ENCODE results near the gene CCDC192.

Gene CCDC192

GRCh38 chr5:127925916-127926315 lies 222.7 kb downstream of the CCDC192 start:
- no peak for DNase-seq

GRCh38 chr5:127926974-127927373 lies 223.8 kb downstream of the CCDC192 start:
- DNase-seq, result no peak

- no peak for DNase-seq
Measured at GRCh38 chr5:127928053-127928452, 224.9 kb downstream of the CCDC192 start.

DNA sequence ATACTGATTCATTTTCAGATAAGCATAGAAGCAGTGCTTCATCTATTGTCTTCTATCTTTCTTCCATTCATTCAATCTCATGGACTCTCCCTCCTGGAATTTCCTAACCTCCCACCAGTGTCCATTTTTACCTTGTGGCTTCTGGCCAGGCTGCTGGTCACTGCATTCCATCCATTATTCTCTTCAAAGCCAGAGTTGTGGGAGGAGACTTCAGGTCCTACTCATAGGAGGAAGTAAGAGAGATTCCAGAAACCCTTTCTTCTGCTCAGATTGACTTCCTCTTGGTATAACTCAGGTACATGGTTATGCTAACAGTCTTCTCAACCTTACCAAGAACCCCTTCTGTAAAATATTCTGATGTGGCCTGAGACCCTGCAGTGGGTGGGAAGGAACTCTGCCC lies 227.1 kb downstream of the CCDC192 start:
- DNase-seq, result peak; percentile 35

- no peak for DNase-seq
Measured at GRCh38 chr5:127931396-127931795, 228.2 kb downstream of the CCDC192 start.

GRCh38 chr5:127933348-127933747 lies 230.2 kb downstream of the CCDC192 start:
- DNase-seq, result no peak

DNA sequence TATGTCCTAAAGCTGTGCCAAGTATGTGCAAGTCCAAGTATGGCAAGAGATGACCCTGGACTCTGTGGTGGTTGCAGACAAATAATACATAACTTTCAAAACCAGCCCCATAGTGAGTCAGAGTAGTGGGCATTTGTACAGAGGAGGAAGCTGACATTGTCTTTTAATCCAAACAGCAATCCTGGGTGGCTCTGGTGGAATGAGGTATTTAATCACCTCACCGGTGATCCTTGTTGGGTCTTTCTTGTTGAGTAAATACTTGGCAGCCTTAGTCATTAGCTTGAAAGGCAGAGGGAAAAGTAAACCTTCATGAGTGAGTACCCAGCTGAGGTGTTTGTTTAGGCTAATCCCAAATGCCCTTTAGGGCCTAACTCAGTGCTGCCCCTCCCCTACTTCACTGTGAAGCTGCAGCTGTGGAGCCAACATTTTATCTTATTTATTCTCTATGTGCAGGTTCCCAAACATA lies 231.6 kb downstream of the CCDC192 start:
- DNase-seq, result peak; percentile 69

DNA sequence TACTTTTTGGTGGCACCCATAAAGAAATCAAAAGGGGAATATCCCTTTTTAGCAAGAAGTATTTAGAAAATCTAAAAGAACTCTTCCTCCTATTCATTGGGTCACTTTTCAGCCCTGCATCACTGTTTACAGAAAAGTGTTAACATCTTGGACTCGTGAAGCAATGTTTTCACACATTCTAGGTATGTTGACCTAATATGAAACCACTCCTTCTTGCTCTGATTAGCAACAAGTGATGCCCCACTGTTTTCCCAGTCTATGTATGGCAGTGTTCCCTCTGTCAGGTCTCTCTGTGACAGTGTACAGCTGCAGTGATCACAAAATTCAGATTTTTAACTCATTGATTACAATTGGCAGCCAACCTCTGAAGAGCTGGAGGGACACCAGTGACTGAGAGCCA lies 232.2 kb downstream of the CCDC192 start:
- DNase-seq, result no peak

DNA sequence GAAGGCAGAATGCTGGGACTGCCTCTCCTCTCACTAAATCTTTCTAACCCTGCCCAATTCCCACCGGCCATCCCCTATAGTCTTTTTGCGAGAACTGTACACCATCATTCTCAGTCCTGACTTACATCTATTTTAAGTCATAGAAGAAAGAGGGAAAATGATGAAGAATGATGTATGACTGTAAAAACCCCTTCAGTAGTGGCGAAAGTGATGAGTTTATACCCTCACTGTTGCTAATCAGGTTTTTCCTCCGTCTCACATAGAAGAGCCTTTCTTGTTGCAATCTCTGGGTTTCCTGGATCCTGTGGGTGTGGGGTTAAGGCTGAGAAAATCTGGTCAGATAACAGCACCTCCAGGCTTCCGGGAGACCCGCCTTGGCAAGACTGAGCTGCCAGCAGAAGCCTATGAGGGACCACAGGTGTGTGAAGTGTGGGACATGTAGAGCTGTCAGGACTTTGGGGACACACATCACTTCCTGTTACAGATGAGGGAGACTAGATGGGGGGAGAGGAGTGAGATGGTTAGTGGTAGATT lies 233.3 kb downstream of the CCDC192 start:
- DNase-seq, result no peak

DNA sequence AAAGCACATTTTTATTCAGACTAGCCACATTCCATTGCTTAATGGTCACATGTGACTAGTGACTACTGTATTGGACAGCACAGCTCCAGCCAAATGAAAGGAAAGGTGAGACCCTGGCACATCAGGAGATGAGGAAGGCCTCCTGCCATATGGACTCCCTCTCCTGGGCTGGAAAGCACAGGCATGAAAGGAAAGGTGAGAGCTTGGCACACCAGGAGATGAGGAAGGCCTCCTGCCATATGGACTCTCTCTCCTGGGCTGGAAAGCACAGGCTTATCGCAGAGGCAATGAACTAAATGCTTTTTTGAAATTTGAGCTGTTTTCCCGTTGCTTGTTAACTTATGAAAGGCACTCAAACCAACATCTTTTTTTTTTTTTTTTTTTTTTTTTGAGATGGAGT lies 235.6 kb downstream of the CCDC192 start:
- peak; percentile 5 for DNase-seq

DNA sequence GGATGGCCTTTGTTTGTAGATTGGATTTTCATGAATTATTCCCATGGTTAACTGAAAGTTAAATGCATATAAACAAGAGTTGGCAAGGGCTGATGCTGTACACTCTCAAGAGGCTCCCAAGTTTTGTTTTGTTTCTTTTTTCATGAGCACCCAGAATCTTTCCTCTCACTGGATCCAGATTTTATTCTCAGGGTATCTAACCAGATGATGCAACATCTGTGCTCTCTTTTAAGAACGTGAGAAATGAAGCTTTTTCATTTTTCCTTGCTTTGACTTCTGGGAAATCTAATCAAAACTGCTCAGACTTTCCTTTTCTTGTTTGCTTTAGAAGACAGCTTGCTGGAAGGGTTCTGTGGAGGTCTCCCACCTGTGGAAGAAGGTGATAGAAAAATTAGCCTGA lies 237.7 kb downstream of the CCDC192 start:
- DNase-seq, result no peak

DNA sequence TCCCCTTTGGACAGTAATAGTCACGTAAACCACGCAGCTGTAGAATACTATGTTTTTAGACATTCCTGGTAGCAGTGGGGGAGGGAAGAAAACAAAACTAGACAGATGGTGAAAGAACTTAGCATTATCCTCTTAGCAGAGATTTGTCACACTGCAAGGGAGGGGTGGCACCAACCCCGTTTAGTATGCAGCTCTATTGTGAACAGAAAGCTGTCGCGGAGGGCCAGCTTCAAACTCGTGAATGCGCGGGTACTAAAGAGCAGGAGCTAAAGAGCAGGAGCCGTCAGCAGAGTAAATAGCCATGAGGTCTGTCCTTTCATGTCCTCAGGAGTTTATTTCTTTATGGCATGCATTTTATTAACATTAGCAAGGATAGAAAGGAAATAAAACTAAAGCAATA lies 238.5 kb downstream of the CCDC192 start:
- peak; percentile 80 for DNase-seq

DNA sequence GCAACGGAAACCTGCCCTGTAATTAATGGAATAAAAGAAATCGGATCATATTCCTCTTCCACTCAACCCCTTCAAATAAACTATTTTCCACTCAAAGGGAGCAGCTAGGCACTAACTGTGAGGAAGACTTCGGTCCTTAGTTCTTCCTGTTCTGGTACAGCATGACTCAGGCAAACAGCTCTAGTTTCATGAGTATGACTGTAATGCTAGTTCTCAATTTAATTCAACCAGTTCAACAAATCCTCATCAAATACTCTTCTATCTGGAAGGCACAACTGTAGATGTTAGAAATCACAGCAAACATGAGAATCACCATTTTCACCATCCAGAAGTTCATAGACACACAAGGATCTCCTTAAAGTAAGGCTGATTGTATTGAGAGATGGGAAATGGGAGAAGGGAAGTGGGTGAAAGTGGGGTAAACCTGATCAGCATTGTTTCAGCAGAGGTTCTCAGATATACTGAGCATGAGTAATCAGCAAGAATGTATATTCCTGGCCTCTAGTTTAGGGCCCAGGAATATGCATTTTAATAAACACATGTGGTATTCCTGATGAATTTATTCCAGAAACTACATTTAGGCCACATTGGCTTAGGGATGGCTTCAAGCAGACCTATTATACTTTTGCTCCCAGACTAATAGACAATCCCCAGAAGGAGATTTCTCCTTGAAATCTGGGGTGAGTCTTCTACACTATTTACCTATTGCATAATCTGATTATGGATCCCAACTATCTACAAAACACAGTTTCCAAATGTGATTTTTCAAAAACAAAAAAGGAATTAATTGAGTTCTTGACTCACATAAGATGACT lies 239.3 kb downstream of the CCDC192 start:
- peak; percentile 51 for DNase-seq

GRCh38 chr5:127943061-127943371 lies 239.8 kb downstream of the CCDC192 start:
- no peak for DNase-seq

- DNase-seq, result no peak
Measured at GRCh38 chr5:127944125-127944524, 240.9 kb downstream of the CCDC192 start.

GRCh38 chr5:127947941-127948340 lies 244.8 kb downstream of the CCDC192 start:
- DNase-seq, result no peak

DNA sequence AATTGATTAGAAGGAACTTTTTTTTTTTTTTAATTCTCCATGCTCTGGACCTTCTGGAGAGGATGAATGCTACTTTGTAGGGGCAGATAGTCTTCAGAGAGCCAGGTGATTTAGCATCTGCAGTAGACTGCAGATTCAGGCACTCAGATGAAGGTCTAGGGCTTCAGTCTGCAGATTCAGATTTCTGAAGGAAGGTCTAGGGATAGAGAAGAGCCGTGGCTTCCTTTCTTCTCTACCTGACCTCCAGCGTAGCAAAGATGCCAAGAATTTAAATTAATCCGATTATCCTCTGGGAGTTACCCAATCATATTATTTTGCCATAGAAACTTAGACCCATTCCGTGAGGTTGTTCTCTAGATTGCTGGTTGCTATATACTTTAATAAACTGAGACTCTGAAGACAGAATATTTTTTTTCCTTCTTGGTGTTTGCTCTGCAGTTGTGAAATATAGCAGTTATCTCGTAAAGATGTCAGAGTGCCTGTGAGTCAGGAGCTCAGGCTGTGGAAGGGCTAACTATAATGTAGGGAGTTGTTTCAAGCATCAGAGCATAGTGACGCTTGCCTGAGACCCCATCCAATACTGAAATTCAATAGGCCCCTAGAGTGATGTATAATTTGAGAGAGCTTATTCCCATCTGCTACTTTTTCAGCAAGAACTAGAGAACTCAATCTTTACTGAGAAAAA lies 247.7 kb downstream of the CCDC192 start:
- no peak for DNase-seq

DNA sequence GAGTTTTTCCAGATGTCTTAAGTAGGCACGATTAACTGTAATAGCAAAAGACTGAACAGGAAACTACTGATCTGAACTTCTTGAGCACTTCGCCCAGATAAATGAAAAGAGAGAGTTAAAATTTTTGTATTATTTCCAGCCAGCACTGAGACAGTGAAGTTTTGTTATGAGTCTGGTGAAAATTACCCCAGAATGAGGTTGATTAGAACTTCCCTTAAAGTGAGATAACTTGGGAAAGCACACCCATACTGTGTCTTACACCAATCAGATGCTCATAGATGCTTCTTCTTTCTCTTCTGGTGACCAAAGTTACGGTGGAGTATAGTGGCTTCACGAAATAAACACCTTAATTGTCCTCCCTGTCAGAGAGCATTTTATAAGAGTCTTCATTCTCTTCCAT lies 248.6 kb downstream of the CCDC192 start:
- DNase-seq, result no peak

GRCh38 chr5:127957183-127957582 lies 254.0 kb downstream of the CCDC192 start:
- DNase-seq, result peak; percentile 53

- peak; percentile 24 for DNase-seq
Measured at GRCh38 chr5:127957701-127958239, 254.6 kb downstream of the CCDC192 start.

GRCh38 chr5:127958421-127959011 lies 255.3 kb downstream of the CCDC192 start:
- DNase-seq, result no peak

GRCh38 chr5:127959152-127959764 lies 256.1 kb downstream of the CCDC192 start:
- peak; percentile 86 for DNase-seq

GRCh38 chr5:127960270-127960691 lies 257.1 kb downstream of the CCDC192 start:
- DNase-seq, result no peak
